Lung (tissue), 12 donors: Measurements from ENCODE around the gene KIF26B. TPM values are rescaled to one million over a fixed set of nuclear protein-coding genes. Genes with fewer than 3 reads are reported as not detected.

Experiments used
- ATAC-seq: fragments of 200-7000 bp; cut with Tn5 transposase; one replicate; pipeline ENCODE4 v1.9.1; 2020; ENCODE audit warnings: moderate number of reproducible peaks; ENCODE audit not compliant: insufficient read depth, low FRiP score
- DNase-seq, 3 donors: peaks; one replicate each; pipeline ENCODE4 v3.0.0-alpha.2; 2013 to 2017
- H3K27ac ChIP-seq, 2 donors: one replicate each; pipeline ENCODE4 v1.5.1; 2013; ENCODE audit warnings: mild to moderate bottlenecking in 2 of 2, moderate library complexity in 2 of 2, control low read depth in 1 of 2, inconsistent platforms in 1 of 2, low read depth in 1 of 2, low read length in 1 of 2
- H3K27me3 ChIP-seq, 3 donors: one replicate each; pipeline ENCODE4 v1.5.1; 2013; ENCODE audit warnings: low read length in 2 of 3; ENCODE audit not compliant: control insufficient read depth in 3 of 3, insufficient read depth in 3 of 3
- H3K36me3 ChIP-seq, 4 donors: one replicate each; pipeline ENCODE4 v1.5.1; 2013; ENCODE audit warnings: low read length in 4 of 4, mild to moderate bottlenecking in 1 of 4, moderate library complexity in 1 of 4; ENCODE audit not compliant: control insufficient read depth in 4 of 4, insufficient read depth in 4 of 4
- H3K4me1 ChIP-seq, 5 donors: one replicate each; pipeline ENCODE4 v1.5.1; 2013; ENCODE audit warnings: low read length in 5 of 5, mild to moderate bottlenecking in 2 of 5, moderate library complexity in 1 of 5; ENCODE audit not compliant: control insufficient read depth in 5 of 5, insufficient read depth in 5 of 5
- H3K4me3 ChIP-seq: one replicate; pipeline ENCODE4 v1.5.1; 2013; ENCODE audit warnings: mild to moderate bottlenecking, control low read depth, moderate library complexity
- H3K9ac ChIP-seq, 2 donors: one replicate each; pipeline ENCODE4 v1.5.1; 2013; ENCODE audit warnings: low read length in 2 of 2, control low read depth in 1 of 2; ENCODE audit not compliant: insufficient read depth in 1 of 2
- H3K9me3 ChIP-seq, 4 donors: one replicate each; pipeline ENCODE4 v1.5.1; 2013; ENCODE audit warnings: low read length in 3 of 4, mild to moderate bottlenecking in 1 of 4, moderate library complexity in 1 of 4; ENCODE audit not compliant: control insufficient read depth in 4 of 4, insufficient read depth in 3 of 4
- WGBS, 2 donors: extraction: QIAGEN DNeasy Blood & Tissue Kit; methylation state at CpG; one replicate each; pipeline ENCODE4 v1.1.7; 2013; 5-methylcytosine and 5-hydroxymethylcytosine counted together
- polyA plus RNA-seq, 2 donors: library from polyadenylated mRNA; stranded (reverse); fragments of 200-250 nt; gene quantifications; one replicate each; pipeline ENCODE4 v1.2.1, GENCODE V29; 2013
- total RNA-seq, 2 donors: library from RNA; depleted of rRNA in 1 of 2; stranded (reverse); fragments of >200 nt in 1 of 2; gene quantifications; one replicate each; pipeline ENCODE4 v1.2.1, GENCODE V29; 2014 to 2021
- TF ChIP-seq, protein P1 (sequence below): IDR thresholded peaks from 2 replicates; pipeline ENCODE4 v1.5.1; 2012; ENCODE audit warnings: mild to moderate bottlenecking; ENCODE audit errors: control extremely low read depth, extremely low read depth
- donor health status: control.
- donor health status: control.
- donor health status: Bipolar disorder and iron deficiency.
- donor health status: healthy.
- donor health status: DM: yes; HTN: yes; CAD: no.

The KIF26B gene
- total and polyA plus RNA-seq, 4 donors: 0.61 to 6.7 (median 2.2) TPM

GRCh38 chr1:245143849-245144248, 10.9 kb upstream of the KIF26B start:
- DNase-seq: no peak
- Histone ChIP-seq H3K36me3 (no peaks in the 10 kb centered on the region), H3K9me3 (peaks cover 0 to 2% (median 0%) of the 10 kb centered on the region in 4 donors), H3K4me3 (no peak overlapping the region), H3K9ac (no peak overlapping the region), H3K27ac (no peak overlapping the region), H3K27me3 (no peaks in the 10 kb centered on the region), H3K4me1 (no peaks in the 10 kb centered on the region)
- TF ChIP-seq, protein P1, sequence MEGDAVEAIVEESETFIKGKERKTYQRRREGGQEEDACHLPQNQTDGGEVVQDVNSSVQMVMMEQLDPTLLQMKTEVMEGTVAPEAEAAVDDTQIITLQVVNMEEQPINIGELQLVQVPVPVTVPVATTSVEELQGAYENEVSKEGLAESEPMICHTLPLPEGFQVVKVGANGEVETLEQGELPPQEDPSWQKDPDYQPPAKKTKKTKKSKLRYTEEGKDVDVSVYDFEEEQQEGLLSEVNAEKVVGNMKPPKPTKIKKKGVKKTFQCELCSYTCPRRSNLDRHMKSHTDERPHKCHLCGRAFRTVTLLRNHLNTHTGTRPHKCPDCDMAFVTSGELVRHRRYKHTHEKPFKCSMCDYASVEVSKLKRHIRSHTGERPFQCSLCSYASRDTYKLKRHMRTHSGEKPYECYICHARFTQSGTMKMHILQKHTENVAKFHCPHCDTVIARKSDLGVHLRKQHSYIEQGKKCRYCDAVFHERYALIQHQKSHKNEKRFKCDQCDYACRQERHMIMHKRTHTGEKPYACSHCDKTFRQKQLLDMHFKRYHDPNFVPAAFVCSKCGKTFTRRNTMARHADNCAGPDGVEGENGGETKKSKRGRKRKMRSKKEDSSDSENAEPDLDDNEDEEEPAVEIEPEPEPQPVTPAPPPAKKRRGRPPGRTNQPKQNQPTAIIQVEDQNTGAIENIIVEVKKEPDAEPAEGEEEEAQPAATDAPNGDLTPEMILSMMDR: no peak
- 79 to 81% methylated on average over 8 of the region's 8 CpGs for WGBS, 2 donors
- ATAC-seq: no peak

DNA sequence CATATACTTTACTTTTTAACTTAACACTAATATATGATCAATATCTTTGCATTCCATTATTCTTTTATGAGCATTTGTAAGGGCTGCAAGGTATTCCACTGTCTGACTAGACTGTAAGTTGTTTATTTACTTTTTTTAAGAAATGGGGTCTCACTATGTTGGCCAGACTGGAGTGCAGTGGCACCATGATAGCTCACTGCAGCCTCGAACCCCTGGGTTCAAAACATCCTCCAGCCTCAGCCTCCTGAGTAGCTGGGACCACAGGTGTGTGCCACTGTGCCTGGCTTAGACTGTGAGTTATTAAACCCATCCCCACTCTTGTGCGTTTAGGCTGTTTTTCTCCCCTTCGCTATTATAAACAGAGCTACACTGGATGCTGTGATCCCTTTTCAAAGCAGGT, 6.7 kb upstream of the KIF26B start:
- H3K27me3 ChIP-seq: peaks cover 0 to 4% (median 0%) of the 10 kb centered on the region in 3 donors
- no peaks in the 10 kb centered on the region for H3K36me3 ChIP-seq
- H3K9me3 ChIP-seq: no peaks in the 10 kb centered on the region
- 87 to 89% methylated on average over 3 of the region's 3 CpGs for WGBS, 2 donors
- no peak overlapping the region for H3K4me3 ChIP-seq
- no peaks in the 10 kb centered on the region for H3K4me1 ChIP-seq
- H3K27ac ChIP-seq: no peak overlapping the region
- ATAC-seq: no peak
- DNase-seq: no peak
- TF ChIP-seq, protein P1: no peak
- H3K9ac ChIP-seq: no peak overlapping the region

DNA sequence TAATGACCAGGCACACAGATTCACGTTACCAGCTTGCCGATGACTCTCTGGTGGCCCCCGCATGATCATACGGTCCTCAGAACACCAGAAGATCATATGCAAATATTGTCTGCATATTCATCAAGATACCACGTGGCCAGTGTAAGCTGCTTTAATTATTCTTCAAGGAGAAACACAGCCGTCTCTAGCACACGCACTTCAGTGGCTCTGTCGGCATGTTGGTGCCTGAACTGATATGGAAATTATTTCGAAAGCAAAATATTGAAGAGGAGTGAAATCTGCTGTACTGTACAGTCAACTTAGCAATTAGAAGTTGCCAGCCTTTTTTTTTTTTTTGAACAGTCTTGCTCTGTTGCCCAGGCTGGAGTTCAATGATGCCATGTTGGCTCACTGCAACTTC, 5.9 kb upstream of the KIF26B start:
- no peak for ATAC-seq
- WGBS, 2 donors: 72 to 84% methylated on average over 9 of the region's 9 CpGs
- no peaks in the 10 kb centered on the region for H3K36me3 ChIP-seq
- DNase-seq: no peak
- no peak overlapping the region for H3K27ac ChIP-seq
- no peak overlapping the region for H3K9ac ChIP-seq
- H3K4me3 ChIP-seq: no peak overlapping the region
- TF ChIP-seq, protein P1: no peak
- no peaks in the 10 kb centered on the region for H3K9me3 ChIP-seq
- peaks cover 0 to 8% (median 0%) of the 10 kb centered on the region in 5 donors for H3K4me1 ChIP-seq
- peaks cover 0 to 4% (median 0%) of the 10 kb centered on the region in 3 donors for H3K27me3 ChIP-seq

GRCh38 chr1:245153081-245153551, 1.7 kb upstream of the KIF26B start:
- peaks cover 0 to 27% (median 3%) of the 10 kb centered on the region in 5 donors for H3K4me1 ChIP-seq
- no peak for ATAC-seq
- 0 to 1% methylated on average over 29 of the region's 29 CpGs for WGBS, 2 donors
- H3K9me3 ChIP-seq: no peaks in the 10 kb centered on the region
- H3K36me3 ChIP-seq: no peaks in the 10 kb centered on the region
- TF ChIP-seq, protein P1: peak; percentile 51
- H3K27ac ChIP-seq: no peak overlapping the region
- DNase-seq: peak; percentile 84 to 88 (median 88)
- H3K4me3 ChIP-seq: peak overlapping the region; percentile 36
- no peak overlapping the region for H3K9ac ChIP-seq
- peaks cover 0 to 9% (median 7%) of the 10 kb centered on the region in 3 donors for H3K27me3 ChIP-seq
